Measurements from ENCODE around the gene PTGDS. TPM values are rescaled to one million over a fixed set of nuclear protein-coding genes. Genes with fewer than 3 reads are reported as not detected.

PTGDS gene
- total and polyA plus RNA-seq, 9 of the 15 experiments (the other 6 are each of a cell fraction or from before 2014, with no cell fraction given) = 0.46 to 7.1 (median 2.0) TPM

- TF ChIP-seq CTCF (IDR thresholded peaks at IDR 0.05 in 2 of 3, conservative IDR thresholded peaks at IDR 0.05 in 1 of 3; ENCODE audit: insufficient read depth in 2 of 3, low read depth in 1 of 3, low read length in 3 of 3) = peak; percentile 67 to 80 (median 71)
- TF ChIP-seq KLF10 (CRISPR knock-in tag; IDR thresholded peaks at IDR 0.05) = no peak
- TF ChIP-seq HDAC2 (IDR thresholded peaks at IDR 0.05) = 0 out of 2 replicates have a peak, but pooled peaks have one; percentile 11
- no peak for TF ChIP-seq NFE2 (IDR thresholded peaks at IDR 0.05; ENCODE audit: low read depth)
- TF ChIP-seq ATF1 (CRISPR knock-in tag; IDR thresholded peaks at IDR 0.05) = no peak
- TF ChIP-seq ATF1 (tag; IDR thresholded peaks at IDR 0.05) = no peak
- no peak for TF ChIP-seq MLLT1 (IDR thresholded peaks at IDR 0.05)
- no peak for TF ChIP-seq ELK3 (CRISPR knock-in tag; IDR thresholded peaks at IDR 0.05)
- TF ChIP-seq ZNF347 (CRISPR knock-in tag; IDR thresholded peaks at IDR 0.05; ENCODE audit: low read depth) = no peak
- peak; percentile 88 for TF ChIP-seq CTCFL (IDR thresholded peaks at IDR 0.05; ENCODE audit: borderline replicate concordance, insufficient read depth, low read depth, low read length, poor library complexity, severe bottlenecking)
- TF ChIP-seq SMARCC2 (IDR thresholded peaks at IDR 0.05; ENCODE audit: low read depth) = no peak
- TF ChIP-seq ELF1 (tag; IDR thresholded peaks at IDR 0.05) = no peak
- no peak for TF ChIP-seq DPF2 (IDR thresholded peaks at IDR 0.05)
- peak; percentile 79 for TF ChIP-seq RB1 (IDR thresholded peaks at IDR 0.05; ENCODE audit: low read depth)
- no peak for TF ChIP-seq CSDE1 (IDR thresholded peaks at IDR 0.05)
- TF ChIP-seq BRCA1 (IDR thresholded peaks at IDR 0.05) = no peak
- no peak for TF ChIP-seq BRCA1 (CRISPR knock-in tag; IDR thresholded peaks at IDR 0.05)
- no peak for TF ChIP-seq SAP30 (IDR thresholded peaks at IDR 0.05; ENCODE audit: borderline replicate concordance, insufficient read depth, low read depth, low read length, poor library complexity, severe bottlenecking)
- peak; percentile 53; the same call in 1 of the 2 replicates for TF ChIP-seq CXXC5 (CRISPR knock-in tag; IDR thresholded peaks at IDR 0.05)
- no peak for TF ChIP-seq ADNP (tag; IDR thresholded peaks at IDR 0.05)
- peak; percentile 34 for TF ChIP-seq HNRNPLL (IDR thresholded peaks at IDR 0.05; ENCODE audit: low read depth, low read length, poor library complexity, severe bottlenecking)
- TF ChIP-seq ZBTB7A (IDR thresholded peaks at IDR 0.05; ENCODE audit: borderline replicate concordance, control insufficient read depth, low read depth, low read length) = peak; percentile 70; the same call in 1 of the 2 replicates
- no peak for TF ChIP-seq STAT5A (IDR thresholded peaks at IDR 0.05; ENCODE audit: borderline replicate concordance, low read length)
Observed at GRCh38 chr9:137028263-137029057, 51.2 kb downstream of the PTGDS start (continued).
